ENCODE measurements around the gene RAB28.

RAB28 gene

GRCh38 chr4:13484122-13484748 lies at the start of gene RAB28:
Gene RAB28 (minus strand): TSS chr4:13484340.
- peak; percentile 72 for DNase-seq (ENCODE audit: low read depth)
- H3K4me3 ChIP-seq (ENCODE audit: low read length) = peak within 1 kb of the TSS; percentile 77
- no peak for TF ChIP-seq CTCF (conservative IDR thresholded peaks at IDR 0.05; ENCODE audit: low read depth, low read length)

- DNase-seq (ENCODE audit: low read depth) = no peak
- no peak for TF ChIP-seq CTCF (conservative IDR thresholded peaks at IDR 0.05; ENCODE audit: low read depth, low read length)
- no peak overlapping the region for H3K4me3 ChIP-seq (ENCODE audit: low read length)
Measured at GRCh38 chr4:13531625-13531998, 47.5 kb upstream of the RAB28 start.

- TF ChIP-seq CTCF (conservative IDR thresholded peaks at IDR 0.05; ENCODE audit: low read depth, low read length) = no peak
- H3K4me3 ChIP-seq (ENCODE audit: low read length) = no peak overlapping the region
- no peak for DNase-seq (ENCODE audit: low read depth)
Measured at GRCh38 chr4:13530823-13531624, 46.9 kb upstream of the RAB28 start.

DNA sequence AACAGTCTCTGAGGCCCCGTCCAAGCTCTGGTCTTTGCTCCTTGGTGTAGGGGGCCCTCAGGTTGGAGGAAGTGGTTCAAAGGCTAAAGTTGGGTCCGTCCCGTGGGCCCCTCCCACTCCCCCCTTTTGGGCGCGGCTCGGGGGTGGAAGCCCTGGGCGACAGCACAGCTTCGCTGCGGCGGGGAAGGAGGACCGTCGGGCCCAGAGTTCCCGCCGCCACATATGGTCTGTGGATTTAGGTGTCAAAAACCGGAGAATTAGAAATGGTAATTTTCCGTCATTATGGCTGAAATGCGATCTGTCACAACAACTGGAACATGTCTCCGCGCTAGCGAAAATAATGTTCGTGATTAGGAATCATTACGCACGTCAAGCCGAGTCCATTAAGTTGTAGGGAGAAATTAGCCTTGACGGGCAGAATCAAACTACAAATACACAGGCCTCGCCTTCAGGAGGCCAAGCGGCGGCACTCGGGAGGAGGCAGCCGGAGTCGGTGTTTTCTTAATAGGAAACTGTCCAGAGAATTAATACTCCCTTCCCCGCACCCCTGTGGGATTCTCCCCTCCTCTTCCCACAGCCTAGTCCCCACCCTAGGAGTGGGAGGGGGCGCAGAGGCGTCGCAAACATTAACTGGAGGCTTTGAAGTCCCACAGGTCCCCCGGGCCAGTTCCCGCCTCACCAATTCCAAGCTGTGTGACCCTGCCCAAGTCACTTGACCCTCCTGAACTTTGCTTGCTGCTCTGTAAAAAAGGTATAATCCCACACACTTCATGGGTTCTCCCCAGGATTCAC lies 45.2 kb upstream of the RAB28 start:
- DNase-seq (ENCODE audit: low read depth) = no peak
- no peak overlapping the region for H3K4me3 ChIP-seq (ENCODE audit: low read length)
- no peak for TF ChIP-seq CTCF (conservative IDR thresholded peaks at IDR 0.05; ENCODE audit: low read depth, low read length)

DNA sequence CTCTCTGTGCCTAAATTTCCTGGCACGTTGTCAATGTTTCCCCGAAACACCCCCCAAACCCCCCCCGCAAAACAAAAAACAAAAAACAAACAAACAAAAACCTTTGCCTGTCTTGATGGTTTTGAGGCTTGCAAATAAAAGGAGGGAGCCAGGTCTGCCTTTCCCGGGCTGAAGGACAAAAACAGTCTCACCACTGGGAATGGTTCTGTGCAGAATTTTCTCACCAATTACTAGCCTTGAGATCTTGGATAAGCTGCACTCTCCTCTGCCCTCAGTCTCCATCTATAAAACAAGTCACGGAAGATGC lies 44.6 kb upstream of the RAB28 start:
- no peak overlapping the region for H3K4me3 ChIP-seq (ENCODE audit: low read length)
- TF ChIP-seq CTCF (conservative IDR thresholded peaks at IDR 0.05; ENCODE audit: low read depth, low read length) = no peak

DNA sequence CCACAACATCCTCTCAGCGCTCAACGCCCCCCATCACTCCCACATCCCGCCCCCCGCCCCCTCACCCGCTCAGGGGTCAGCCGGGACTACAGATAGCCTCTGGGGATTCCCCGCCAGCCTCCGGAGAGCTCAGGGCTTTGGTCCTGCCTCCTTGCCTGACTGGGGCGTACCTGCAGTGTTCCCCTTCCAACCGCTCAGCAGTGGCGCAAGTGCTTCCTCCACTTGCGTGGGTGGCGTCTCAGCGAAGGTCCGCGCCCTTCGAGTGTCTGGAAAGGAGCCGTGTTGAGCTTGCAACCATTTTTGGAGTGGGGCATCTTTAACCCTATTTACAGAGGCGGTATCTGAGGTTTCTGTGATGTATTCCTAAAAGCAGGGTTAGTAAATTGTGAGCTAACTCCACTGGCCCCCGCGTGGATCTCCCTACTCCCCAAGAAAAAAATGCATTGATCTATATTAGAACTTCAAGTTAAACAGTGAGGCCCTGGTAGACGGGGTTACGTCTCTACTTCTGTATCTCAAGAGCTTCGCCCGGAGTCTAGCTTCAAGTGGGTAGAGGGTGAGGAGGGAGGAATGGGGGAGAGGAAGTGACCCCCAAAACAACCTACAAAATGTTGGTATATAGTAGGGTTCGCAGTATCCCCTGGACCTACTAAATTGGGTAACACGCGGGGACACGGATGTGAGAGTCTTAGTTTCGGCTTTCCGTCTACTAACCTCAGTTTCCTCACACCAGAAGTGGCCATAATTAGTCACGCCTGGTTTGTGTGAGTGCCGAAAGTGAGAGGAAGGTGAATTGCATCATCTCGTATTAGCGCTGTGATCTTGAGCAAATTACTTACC lies 44.1 kb upstream of the RAB28 start:
- no peak for DNase-seq (ENCODE audit: low read depth)

More for the DNA sequence above, 44.6 kb upstream of the RAB28 start:
- no peak for DNase-seq (ENCODE audit: low read depth)

More for the DNA sequence above, 44.1 kb upstream of the RAB28 start:
- H3K4me3 ChIP-seq (ENCODE audit: low read length) = no peak overlapping the region
- TF ChIP-seq CTCF (conservative IDR thresholded peaks at IDR 0.05; ENCODE audit: low read depth, low read length) = no peak
